Measurements from ENCODE around the gene NADK.
"Not testable (repeated sequence)": the region's sequence is repeated elsewhere in the genome, so short reads cannot be mapped to it uniquely, and the experiment has no call there.

Gene NADK

GRCh38 chr1:1742529-1742928 is 35.7 kb downstream of the NADK start:
- H3K4me1 ChIP-seq (ENCODE audit: control insufficient read depth in 2 of 2, insufficient read depth in 1 of 2, low read depth in 1 of 2, low read length in 2 of 2); H3K27me3 ChIP-seq (ENCODE audit: control insufficient read depth in 3 of 3, insufficient read depth in 3 of 3, low read depth in 1 of 3, low read length in 3 of 3); H2BK5ac ChIP-seq (ENCODE audit: low read length); H3K79me1 ChIP-seq (ENCODE audit: low read depth, low read length); H2AFZ ChIP-seq (ENCODE audit: low read length); H4K8ac ChIP-seq (ENCODE audit: low read depth, low read length); H3K18ac ChIP-seq (ENCODE audit: low read length); H3K4me2 ChIP-seq (ENCODE audit: insufficient read depth, low read length, poor library complexity, severe bottlenecking); H3K9me3 ChIP-seq (replicated peaks in 1 of 2; ENCODE audit: control insufficient read depth in 2 of 2, insufficient read depth in 1 of 2, low read depth in 1 of 2, low read length in 2 of 2); H2BK120ac ChIP-seq (ENCODE audit: low read depth, low read length); H2BK15ac ChIP-seq (ENCODE audit: low read length); DNase-seq (ENCODE audit: low spot score); H3K4me3 ChIP-seq (ENCODE audit: low read length in 2 of 2); H4K91ac ChIP-seq (ENCODE audit: low read depth, low read length, poor library complexity); H3K4ac ChIP-seq (ENCODE audit: low read length); H3K27ac ChIP-seq (replicated peaks; ENCODE audit: low read length); H2AK5ac ChIP-seq (ENCODE audit: low read depth, low read length); H2BK12ac ChIP-seq (ENCODE audit: low read length); H3K14ac ChIP-seq (ENCODE audit: low read length); H3K23ac ChIP-seq (ENCODE audit: low read depth, low read length, poor library complexity): not testable (repeated sequence)
- no CpG with 5 or more reads among the region's 11 CpGs for WGBS, 2 donors (ENCODE audit: extremely low coverage in 2 of 2, insufficient read length in 2 of 2, insufficient replicate concordance in 1 of 2)
- Histone ChIP-seq H3K9ac (ENCODE audit: low read depth, low read length, poor library complexity) (peak overlapping the region; percentile 21), H3K36me3 (replicated peaks in 1 of 2; ENCODE audit: control insufficient read depth in 2 of 2, insufficient read depth in 2 of 2, low read length in 2 of 2) (peaks cover 2 to 13% of the 10 kb centered on the region in 2 donors)

GRCh38 chr1:1741013-1741412 is 37.3 kb downstream of the NADK start:
- not testable (repeated sequence) for H3K4me3 ChIP-seq (ENCODE audit: low read length in 2 of 2); H3K79me1 ChIP-seq (ENCODE audit: low read depth, low read length); H2BK15ac ChIP-seq (ENCODE audit: low read length); H3K9ac ChIP-seq (ENCODE audit: low read depth, low read length, poor library complexity); DNase-seq (ENCODE audit: low spot score); H3K18ac ChIP-seq (ENCODE audit: low read length); H2BK12ac ChIP-seq (ENCODE audit: low read length); H2BK120ac ChIP-seq (ENCODE audit: low read depth, low read length); H2AFZ ChIP-seq (ENCODE audit: low read length); H3K4me1 ChIP-seq (ENCODE audit: control insufficient read depth in 2 of 2, insufficient read depth in 1 of 2, low read depth in 1 of 2, low read length in 2 of 2); H3K4me2 ChIP-seq (ENCODE audit: insufficient read depth, low read length, poor library complexity, severe bottlenecking); H3K4ac ChIP-seq (ENCODE audit: low read length); H3K27ac ChIP-seq (replicated peaks; ENCODE audit: low read length); H3K23ac ChIP-seq (ENCODE audit: low read depth, low read length, poor library complexity); H2AK5ac ChIP-seq (ENCODE audit: low read depth, low read length); H2BK5ac ChIP-seq (ENCODE audit: low read length); H3K9me3 ChIP-seq (replicated peaks in 1 of 2; ENCODE audit: control insufficient read depth in 2 of 2, insufficient read depth in 1 of 2, low read depth in 1 of 2, low read length in 2 of 2); H4K91ac ChIP-seq (ENCODE audit: low read depth, low read length, poor library complexity); H4K8ac ChIP-seq (ENCODE audit: low read depth, low read length); H3K14ac ChIP-seq (ENCODE audit: low read length); H3K27me3 ChIP-seq (ENCODE audit: control insufficient read depth in 3 of 3, insufficient read depth in 3 of 3, low read depth in 1 of 3, low read length in 3 of 3)
- WGBS, 2 donors (ENCODE audit: extremely low coverage in 2 of 2, insufficient read length in 2 of 2, insufficient replicate concordance in 1 of 2), result no CpG with 5 or more reads among the region's 12 CpGs
- H3K36me3 ChIP-seq (replicated peaks in 1 of 2; ENCODE audit: control insufficient read depth in 2 of 2, insufficient read depth in 2 of 2, low read length in 2 of 2), result peaks cover 2 to 19% of the 10 kb centered on the region in 2 donors

- H3K4me1 ChIP-seq (ENCODE audit: control insufficient read depth in 2 of 2, insufficient read depth in 1 of 2, low read depth in 1 of 2, low read length in 2 of 2); H4K8ac ChIP-seq (ENCODE audit: low read depth, low read length); H3K79me1 ChIP-seq (ENCODE audit: low read depth, low read length); H4K91ac ChIP-seq (ENCODE audit: low read depth, low read length, poor library complexity); H3K27me3 ChIP-seq (ENCODE audit: control insufficient read depth in 3 of 3, insufficient read depth in 3 of 3, low read depth in 1 of 3, low read length in 3 of 3); H3K23ac ChIP-seq (ENCODE audit: low read depth, low read length, poor library complexity); H3K18ac ChIP-seq (ENCODE audit: low read length); H2BK12ac ChIP-seq (ENCODE audit: low read length); H3K14ac ChIP-seq (ENCODE audit: low read length); H3K4ac ChIP-seq (ENCODE audit: low read length); H2BK15ac ChIP-seq (ENCODE audit: low read length); H2AFZ ChIP-seq (ENCODE audit: low read length); H2BK5ac ChIP-seq (ENCODE audit: low read length); H3K9me3 ChIP-seq (replicated peaks in 1 of 2; ENCODE audit: control insufficient read depth in 2 of 2, insufficient read depth in 1 of 2, low read depth in 1 of 2, low read length in 2 of 2); DNase-seq (ENCODE audit: low spot score); H2AK5ac ChIP-seq (ENCODE audit: low read depth, low read length); H3K9ac ChIP-seq (ENCODE audit: low read depth, low read length, poor library complexity); H3K4me3 ChIP-seq (ENCODE audit: low read length in 2 of 2); H2BK120ac ChIP-seq (ENCODE audit: low read depth, low read length); H3K4me2 ChIP-seq (ENCODE audit: insufficient read depth, low read length, poor library complexity, severe bottlenecking); H3K27ac ChIP-seq (replicated peaks; ENCODE audit: low read length): not testable (repeated sequence)
- H3K36me3 ChIP-seq (replicated peaks in 1 of 2; ENCODE audit: control insufficient read depth in 2 of 2, insufficient read depth in 2 of 2, low read length in 2 of 2), result peaks cover 2 to 29% of the 10 kb centered on the region in 2 donors
- no CpG with 5 or more reads among the region's 22 CpGs for WGBS, 2 donors (ENCODE audit: extremely low coverage in 2 of 2, insufficient read length in 2 of 2, insufficient replicate concordance in 1 of 2)
These were observed 39.4 kb downstream of the NADK start for GRCh38 chr1:1738799-1739337.

- H2BK120ac ChIP-seq (ENCODE audit: low read depth, low read length); H3K23ac ChIP-seq (ENCODE audit: low read depth, low read length, poor library complexity); H3K9ac ChIP-seq (ENCODE audit: low read depth, low read length, poor library complexity); H3K18ac ChIP-seq (ENCODE audit: low read length); H3K79me1 ChIP-seq (ENCODE audit: low read depth, low read length); H3K9me3 ChIP-seq (replicated peaks in 1 of 2; ENCODE audit: control insufficient read depth in 2 of 2, insufficient read depth in 1 of 2, low read depth in 1 of 2, low read length in 2 of 2); H3K4ac ChIP-seq (ENCODE audit: low read length); H3K4me2 ChIP-seq (ENCODE audit: insufficient read depth, low read length, poor library complexity, severe bottlenecking); H2BK5ac ChIP-seq (ENCODE audit: low read length); DNase-seq (ENCODE audit: low spot score); H3K4me3 ChIP-seq (ENCODE audit: low read length in 2 of 2); H2BK12ac ChIP-seq (ENCODE audit: low read length); H3K27me3 ChIP-seq (ENCODE audit: control insufficient read depth in 3 of 3, insufficient read depth in 3 of 3, low read depth in 1 of 3, low read length in 3 of 3); H3K27ac ChIP-seq (replicated peaks; ENCODE audit: low read length); H4K8ac ChIP-seq (ENCODE audit: low read depth, low read length); H2BK15ac ChIP-seq (ENCODE audit: low read length); H3K4me1 ChIP-seq (ENCODE audit: control insufficient read depth in 2 of 2, insufficient read depth in 1 of 2, low read depth in 1 of 2, low read length in 2 of 2); H2AFZ ChIP-seq (ENCODE audit: low read length); H4K91ac ChIP-seq (ENCODE audit: low read depth, low read length, poor library complexity); H3K14ac ChIP-seq (ENCODE audit: low read length); H2AK5ac ChIP-seq (ENCODE audit: low read depth, low read length): not testable (repeated sequence)
- no CpG with 5 or more reads among the region's 44 CpGs for WGBS, 2 donors (ENCODE audit: extremely low coverage in 2 of 2, insufficient read length in 2 of 2, insufficient replicate concordance in 1 of 2)
- peaks cover 3 to 29% of the 10 kb centered on the region in 2 donors for H3K36me3 ChIP-seq (replicated peaks in 1 of 2; ENCODE audit: control insufficient read depth in 2 of 2, insufficient read depth in 2 of 2, low read length in 2 of 2)
These were observed 40.3 kb downstream of the NADK start for GRCh38 chr1:1737675-1738590.

Measured in neuronal stem cell (in vitro differentiated cells).